ENCODE results near the gene GRB7.

- TF ChIP-seq CTCF (IDR thresholded peaks at IDR 0.05) (no peak), POLR2A (IDR thresholded peaks at IDR 0.05) (no peak)
These were observed 43.5 kb downstream of the GRB7 start for GRCh38 chr17:39781031-39781860.

All from Peyer's patch (tissue), 4 donors.